GM19023 (cell line): Measurements from ENCODE around the gene STX4.

Experiments
- ATAC-seq: cut with Tn5 transposase; IDR thresholded peaks from one replicate; pipeline ENCODE4 v1.9.1; 2021; ENCODE audit warnings: mild to moderate bottlenecking, moderate library complexity; ENCODE audit not compliant: unreplicated experiment

The STX4 gene, protein sequence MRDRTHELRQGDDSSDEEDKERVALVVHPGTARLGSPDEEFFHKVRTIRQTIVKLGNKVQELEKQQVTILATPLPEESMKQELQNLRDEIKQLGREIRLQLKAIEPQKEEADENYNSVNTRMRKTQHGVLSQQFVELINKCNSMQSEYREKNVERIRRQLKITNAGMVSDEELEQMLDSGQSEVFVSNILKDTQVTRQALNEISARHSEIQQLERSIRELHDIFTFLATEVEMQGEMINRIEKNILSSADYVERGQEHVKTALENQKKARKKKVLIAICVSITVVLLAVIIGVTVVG

GRCh38 chr16:31032736-31033708, at the start of gene STX4:
TSS of gene STX4 (plus strand) at chr16:31033558. CDS start at chr16:31033806, 248 bp downstream.
- ATAC-seq, result peak; percentile 72

- ATAC-seq, result no peak
Measured at GRCh38 chr16:30983898-30984610, 49.3 kb upstream of the STX4 start.

- ATAC-seq, result no peak
Measured at GRCh38 chr16:30984669-30985400, 48.5 kb upstream of the STX4 start, which contains the start of gene HSD3B7. TSS of gene HSD3B7 (plus strand) at chr16:30985207. CDS start at chr16:30985659, 452 bp downstream.

DNA sequence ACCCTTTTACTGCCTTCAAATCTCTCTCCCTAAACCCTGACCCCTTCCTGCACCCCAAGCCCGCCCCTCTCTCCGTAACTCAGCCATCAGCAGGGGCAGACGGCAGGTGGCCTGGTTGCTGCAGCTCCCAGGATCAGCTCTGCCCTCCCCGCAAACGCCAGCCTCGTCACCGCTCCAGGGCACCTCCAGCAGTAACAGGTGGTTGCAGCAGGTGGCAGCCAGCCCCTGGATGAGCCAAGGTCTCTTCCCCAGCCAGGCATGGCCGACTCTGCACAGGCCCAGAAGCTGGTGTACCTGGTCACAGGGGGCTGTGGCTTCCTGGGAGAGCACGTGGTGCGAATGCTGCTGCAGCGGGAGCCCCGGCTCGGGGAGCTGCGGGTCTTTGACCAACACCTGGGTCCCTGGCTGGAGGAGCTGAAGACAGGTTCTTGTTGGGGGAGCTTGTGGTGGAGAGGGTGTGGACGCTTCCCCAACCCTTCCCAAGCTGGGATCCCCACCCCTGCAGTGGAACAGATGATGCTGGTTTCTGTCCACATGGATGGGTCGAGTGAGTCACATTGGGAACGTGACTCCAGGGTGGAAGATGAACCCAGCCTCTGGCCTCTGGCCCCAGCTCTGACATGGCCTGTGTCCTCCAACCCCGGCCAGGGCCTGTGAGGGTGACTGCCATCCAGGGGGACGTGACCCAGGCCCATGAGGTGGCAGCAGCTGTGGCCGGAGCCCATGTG, 47.8 kb upstream of the STX4 start:
- no peak for ATAC-seq

- no peak for ATAC-seq
Measured at GRCh38 chr16:30986129-30986991, 47.0 kb upstream of the STX4 start.

- ATAC-seq, result no peak
Measured at GRCh38 chr16:30987581-30988190, 45.7 kb upstream of the STX4 start.

DNA sequence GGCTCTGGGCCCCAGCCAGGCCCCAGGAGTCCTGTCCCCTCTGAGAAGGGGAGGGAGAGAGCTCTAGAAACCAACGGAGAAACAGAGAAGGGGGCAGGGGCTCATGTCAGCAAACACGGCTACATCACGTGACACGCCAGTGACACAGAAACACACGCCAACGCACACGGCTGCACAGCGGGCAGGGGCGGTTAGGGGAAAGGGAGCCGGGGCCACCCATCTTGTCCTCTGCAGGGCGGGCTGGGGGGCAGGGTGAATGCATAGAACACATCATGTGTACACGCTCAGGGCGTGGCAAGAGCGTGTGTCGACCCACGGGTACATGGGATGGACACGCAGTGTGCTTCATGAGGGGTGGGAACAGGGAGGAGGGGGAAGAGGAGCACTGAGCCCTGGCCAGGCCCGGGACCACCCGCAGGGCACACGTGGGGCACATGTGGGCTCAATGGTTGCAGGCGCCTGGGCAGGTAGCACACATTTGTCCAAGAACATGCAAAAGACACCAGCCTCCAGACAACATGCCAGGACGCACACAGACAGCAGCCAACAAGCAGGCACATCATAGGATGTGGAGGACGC, 43.8 kb upstream of the STX4 start:
- no peak for ATAC-seq

GRCh38 chr16:30990105-30990504, 43.3 kb upstream of the STX4 start:
- ATAC-seq, result no peak

DNA sequence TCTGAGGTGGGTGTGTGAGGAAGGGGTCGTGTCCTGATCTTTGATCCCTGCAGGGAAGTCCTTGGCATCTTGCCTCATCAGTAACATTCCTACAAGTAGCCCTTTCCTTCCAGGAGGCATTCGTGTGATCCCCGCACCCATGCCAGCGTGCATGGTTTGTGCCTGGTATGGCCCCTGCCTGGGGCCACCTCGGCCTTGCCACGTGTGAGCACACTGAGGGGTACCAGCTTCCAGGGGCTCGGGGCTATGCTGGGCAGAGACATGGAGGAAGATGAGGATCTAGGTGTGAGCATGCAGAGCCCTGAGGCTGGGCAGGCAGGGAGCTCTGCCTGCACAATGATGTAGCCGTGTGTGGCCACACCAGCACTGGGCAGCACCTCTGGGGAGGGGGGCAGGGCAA, 42.3 kb upstream of the STX4 start:
- no peak for ATAC-seq

DNA sequence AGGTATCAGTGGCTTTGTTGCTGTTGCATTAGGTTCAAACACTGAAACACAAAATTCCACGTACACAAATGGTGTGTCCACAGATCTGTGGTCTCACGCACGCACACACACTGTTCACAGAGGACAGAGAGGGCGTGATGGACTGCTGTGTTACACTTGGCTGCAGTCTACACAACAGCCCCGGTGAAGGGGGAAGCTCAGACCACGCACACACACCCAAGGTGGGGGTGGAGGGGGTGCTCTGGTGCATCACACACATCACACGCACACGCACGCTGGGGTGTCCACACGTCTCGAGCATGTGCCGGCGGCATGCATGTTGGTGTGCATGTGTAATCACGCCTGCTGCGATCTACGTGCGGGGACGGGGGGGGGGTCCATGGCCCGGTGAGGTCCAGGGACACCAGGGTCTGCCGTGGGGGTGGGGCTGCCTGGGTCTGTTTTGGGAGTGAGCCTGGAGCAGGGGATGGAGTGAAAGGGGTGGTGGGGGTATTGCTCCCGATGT, 41.0 kb upstream of the STX4 start:
- no peak for ATAC-seq

GRCh38 chr16:30992931-30993816, 40.2 kb upstream of the STX4 start:
- no peak for ATAC-seq

DNA sequence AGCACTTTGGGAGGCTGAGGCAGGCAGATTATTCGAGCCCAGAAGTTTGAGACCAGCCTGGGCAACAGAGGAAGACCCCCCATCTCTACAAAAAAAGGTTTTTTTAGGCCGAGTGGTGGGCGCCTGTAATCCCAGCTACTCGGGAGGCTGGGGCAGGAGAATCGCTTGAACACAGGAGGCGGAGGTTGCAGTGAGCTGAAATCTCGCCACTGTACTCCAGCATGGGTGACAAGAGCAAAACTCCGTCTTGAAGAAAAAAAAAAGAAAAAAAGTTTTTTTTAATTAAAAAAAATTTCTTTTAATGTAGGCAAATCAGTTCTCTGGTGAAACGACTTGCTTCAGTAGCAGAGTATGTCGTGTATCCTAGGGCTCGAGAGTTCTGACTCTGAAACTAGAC, 37.4 kb upstream of the STX4 start:
- no peak for ATAC-seq

- no peak for ATAC-seq
Measured at GRCh38 chr16:30996324-30996984, 36.9 kb upstream of the STX4 start.

DNA sequence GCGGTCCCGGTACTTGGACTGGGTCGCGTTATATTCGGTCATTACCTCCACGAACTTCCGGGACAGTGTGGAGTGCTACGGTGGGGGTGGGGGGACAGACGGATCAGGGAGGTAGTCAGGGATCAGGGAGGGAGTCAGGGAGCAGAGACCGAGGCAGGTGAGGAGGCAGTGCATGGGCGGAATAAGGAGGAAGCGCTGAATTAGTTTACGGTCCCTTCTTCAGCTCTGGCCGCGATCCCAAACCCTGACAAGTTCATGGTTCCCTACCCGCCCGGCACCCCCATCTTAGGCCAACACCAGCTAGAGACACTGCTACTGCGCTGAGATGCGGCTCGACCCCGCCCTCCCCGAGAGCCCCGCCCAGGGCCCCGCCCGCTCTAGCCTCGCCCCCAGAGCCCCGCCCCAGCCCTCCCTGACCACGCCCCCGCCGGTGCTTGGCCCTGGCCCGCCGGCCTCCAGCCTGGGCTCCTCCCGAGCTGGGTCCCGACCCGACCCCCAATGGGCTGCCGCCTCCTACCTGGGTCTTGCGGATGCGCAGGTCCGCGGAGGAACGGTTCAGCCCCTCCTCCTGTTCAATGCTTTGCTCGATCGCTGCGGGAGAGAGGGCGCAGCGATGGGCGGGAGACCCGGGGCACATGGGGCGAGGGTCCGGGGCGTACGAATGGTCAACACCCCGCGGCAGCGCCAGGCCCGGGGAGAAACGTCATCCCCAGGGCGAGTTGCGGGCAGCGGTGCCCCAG, 36.2 kb upstream of the STX4 start:
- peak; percentile 77 for ATAC-seq
